Keratinocyte (primary cell): ENCODE data around the gene SYCN. TPM values are rescaled to one million over a fixed set of nuclear protein-coding genes. Genes with fewer than 3 reads are reported as not detected.

ENCODE experiments used
- DNase-seq: peaks from one replicate; pipeline ENCODE4 v3.0.0-alpha.2; 2011; ENCODE audit warnings: low read depth, missing footprints, low spot score
- FAIRE-seq: peaks from 2 replicates; lab custom pipeline; 2011; peaks lifted over from hg19 to GRCh38; lab: Jason Lieb, UNC
- H2AFZ ChIP-seq: 2 replicates; pipeline ENCODE4 v1.6.0; 2012; ENCODE audit warnings: low read length, control low read depth, inconsistent platforms; ENCODE audit not compliant: control insufficient read depth
- H3K27ac ChIP-seq: 2 replicates; pipeline ENCODE4 v1.5.1; 2011; ENCODE audit warnings: low read length; ENCODE audit not compliant: control insufficient read depth, insufficient read depth
- H3K27me3 ChIP-seq: 3 replicates; pipeline ENCODE4 v1.6.0; 2011; ENCODE audit warnings: low read length; ENCODE audit not compliant: control insufficient read depth, insufficient read depth; ENCODE audit errors: extremely low read depth
- H3K36me3 ChIP-seq, 2 experiments: 2 replicates in 1 of 2; 3 replicates in 1 of 2; pipeline ENCODE4 v1.5.1; 2011; ENCODE audit warnings: low read length in 2 of 2, mild to moderate bottlenecking in 1 of 2; ENCODE audit not compliant: control insufficient read depth in 2 of 2, insufficient read depth in 2 of 2; ENCODE audit errors: extremely low read depth in 1 of 2
- H3K4me1 ChIP-seq: 3 replicates; pipeline ENCODE4 v1.5.1; 2011; ENCODE audit warnings: low read length; ENCODE audit not compliant: control insufficient read depth, insufficient read depth; ENCODE audit errors: extremely low read depth
- H3K4me2 ChIP-seq: 3 replicates; pipeline ENCODE4 v1.6.0; 2011; ENCODE audit warnings: low read depth, low read length; ENCODE audit not compliant: control insufficient read depth, insufficient read depth; ENCODE audit errors: extremely low read depth
- H3K4me3 ChIP-seq, 3 experiments: fragments of 200-600 bp in 1 of 3; sonication (generic) in 1 of 3; 2 replicates in 2 of 3; 3 replicates in 1 of 3; pipeline ENCODE4 v1.5.1; 2011 to 2016; ENCODE audit warnings: low read length in 3 of 3, mild to moderate bottlenecking in 3 of 3, control low read depth in 2 of 3, inconsistent platforms in 1 of 3, low read depth in 1 of 3, mixed read lengths in 1 of 3, mixed run types in 1 of 3, moderate library complexity in 1 of 3; ENCODE audit not compliant: control insufficient read depth in 2 of 3, insufficient read depth in 2 of 3; ENCODE audit errors: extremely low read depth in 1 of 3
- H3K79me2 ChIP-seq: 2 replicates; pipeline ENCODE4 v1.6.0; 2012; ENCODE audit warnings: low read length; ENCODE audit not compliant: control insufficient read depth, insufficient read depth
- H3K9ac ChIP-seq: 3 replicates; pipeline ENCODE4 v1.6.0; 2011; ENCODE audit warnings: low read length; ENCODE audit not compliant: control insufficient read depth, insufficient read depth; ENCODE audit errors: extremely low read depth
- H3K9me1 ChIP-seq: 3 replicates; pipeline ENCODE4 v1.6.0; 2011; ENCODE audit warnings: low read length; ENCODE audit not compliant: control insufficient read depth, insufficient read depth; ENCODE audit errors: extremely low read depth
- H3K9me3 ChIP-seq: 2 replicates; pipeline ENCODE4 v1.5.1; 2012; ENCODE audit warnings: low read depth, low read length; ENCODE audit not compliant: control insufficient read depth
- H4K20me1 ChIP-seq: 3 replicates; pipeline ENCODE4 v1.6.0; 2011; ENCODE audit warnings: low read length; ENCODE audit not compliant: control insufficient read depth, insufficient read depth; ENCODE audit errors: extremely low read depth
- CTCF ChIP-seq, 3 experiments: IDR thresholded peaks in 1 of 3; conservative IDR thresholded peaks in 1 of 3; optimal IDR thresholded peaks in 1 of 3; 2 replicates in 2 of 3; 3 replicates in 1 of 3; pipeline versions ENCODE3 to v1.5.1; 2011; ENCODE audit warnings: low read length in 3 of 3, mild to moderate bottlenecking in 3 of 3, moderate library complexity in 2 of 3, control low read depth in 1 of 3, inconsistent platforms in 1 of 3; ENCODE audit not compliant: insufficient read depth in 2 of 3; ENCODE audit errors: extremely low read depth in 1 of 3
- EZH2 ChIP-seq: IDR thresholded peaks from one replicate; pipeline ENCODE4 v1.6.1; 2012; ENCODE audit warnings: inconsistent platforms, mild to moderate bottlenecking, low read length, moderate library complexity
- dilution Hi-C: fragments of 300-500 bp; cut with MboI; formaldehyde crosslinking; loops from one replicate; pipeline ENCODE4 v1.7.0; 2020; ENCODE audit warnings: low sequenced_read_pairs; ENCODE audit not compliant: extremely low pct_ligation_motif_present
- polyA plus RNA-seq, 5 experiments: library from polyadenylated mRNA; depleted of rRNA in 3 of 5; stranded (reverse) in 3 of 5; stranded (forward) in 1 of 5; unstranded in 1 of 5; fragments of >200 nt; gene quantifications; 1 replicate in 1 of 5; 2 replicates in 3 of 5; 3 replicates in 1 of 5; pipeline versions ENCODE4 v1.2.1 to v1.2.3, GENCODE V29; 2011 to 2012; ENCODE audit warnings: missing spikeins in 2 of 5, low read depth in 1 of 5, low replicate concordance in 1 of 5

Gene SYCN
- polyA plus RNA-seq, 1 donor (not counting 4 experiments of a cell fraction or from before 2014, with no cell fraction given): not detected

GRCh38 chr19:39179754-39180153, 24.3 kb downstream of the SYCN start:
- no peak overlapping the region for H3K9ac ChIP-seq
- H3K36me3 ChIP-seq: peaks cover 0 to 22% of the 10 kb centered on the region in 2 experiments
- no peak overlapping the region for H3K4me2 ChIP-seq
- H3K9me1 ChIP-seq: no peaks in the 10 kb centered on the region
- no peak overlapping the region for H3K27ac ChIP-seq
- H3K4me1 ChIP-seq: no peaks in the 10 kb centered on the region
- H4K20me1 ChIP-seq: no peaks in the 10 kb centered on the region
- no peaks in the 10 kb centered on the region for H3K9me3 ChIP-seq
- dilution Hi-C loops: no loop called here
- H3K4me3 ChIP-seq: no peak overlapping the region
- no peak for TF ChIP-seq EZH2
- TF ChIP-seq CTCF (optimal IDR thresholded peaks at IDR 0.05 in 1 of 3, IDR thresholded peaks at IDR 0.05 in 1 of 3, conservative IDR thresholded peaks at IDR 0.05 in 1 of 3; ENCODE audit: extremely low read depth in 1 of 3, insufficient read depth in 2 of 3, low read length in 3 of 3): no peak
- DNase-seq (no peak), FAIRE-seq (no peak)
- no peaks in the 10 kb centered on the region for H3K27me3 ChIP-seq
- no peaks in the 10 kb centered on the region for H3K79me2 ChIP-seq
- no peak overlapping the region for H2AFZ ChIP-seq

GRCh38 chr19:39178296-39179006, 25.6 kb downstream of the SYCN start:
- Histone ChIP-seq H3K9me1 (no peaks in the 10 kb centered on the region), H3K27me3 (no peaks in the 10 kb centered on the region), H3K4me3 (no peak overlapping the region), H3K9ac (no peak overlapping the region), H2AFZ (no peak overlapping the region), H3K27ac (no peak overlapping the region), H3K4me1 (no peaks in the 10 kb centered on the region), H3K36me3 (peaks cover 0 to 24% of the 10 kb centered on the region in 2 experiments), H4K20me1 (no peaks in the 10 kb centered on the region), H3K79me2 (no peaks in the 10 kb centered on the region), H3K9me3 (no peaks in the 10 kb centered on the region), H3K4me2 (no peak overlapping the region)
- dilution Hi-C loops: no loop called here
- no peak for DNase-seq
- no peak for FAIRE-seq
- TF ChIP-seq EZH2 (no peak), CTCF (optimal IDR thresholded peaks at IDR 0.05 in 1 of 3, IDR thresholded peaks at IDR 0.05 in 1 of 3, conservative IDR thresholded peaks at IDR 0.05 in 1 of 3; ENCODE audit: extremely low read depth in 1 of 3, insufficient read depth in 2 of 3, low read length in 3 of 3) (no peak)
